Motor neuron (in vitro differentiated cells): Measurements from ENCODE around the gene GTPBP4. TPM values are rescaled to one million over a fixed set of nuclear protein-coding genes. Genes with fewer than 3 reads are reported as not detected.
"Not testable (repeated sequence)": the region's sequence is repeated elsewhere in the genome, so short reads cannot be mapped to it uniquely, and the experiment has no call there.

Experiments
- ATAC-seq, 8 experiments: fragments of 200-7000 bp; cut with Tn5 transposase; replicated peaks in 6 of 8; 2 replicates each; pipeline ENCODE4 v1.8.0; 2021; ENCODE audit warnings: mild to moderate bottlenecking in 8 of 8, moderate library complexity in 8 of 8
- H3K27ac ChIP-seq, 2 donors: fragments of 250-450 bp; sonication (Bioruptor Pico); 2 replicates each; pipeline ENCODE4 v1.9.0; 2021; ENCODE audit warnings: antibody characterized with exemption in 2 of 2, mild to moderate bottlenecking in 2 of 2, moderate library complexity in 1 of 2
- H3K4me1 ChIP-seq, 2 donors: fragments of 250-450 bp; sonication (Bioruptor Pico); replicated peaks in 1 of 2; 2 replicates each; pipeline ENCODE4 v1.6.1; 2021; ENCODE audit warnings: antibody characterized with exemption in 2 of 2, mild to moderate bottlenecking in 2 of 2, moderate library complexity in 1 of 2
- H3K4me3 ChIP-seq, 5 donors: fragments of 250-450 bp; sonication (Bioruptor Pico); 2 replicates each; pipeline ENCODE4 v1.9.0; 2021; ENCODE audit warnings: antibody characterized with exemption in 5 of 5, mild to moderate bottlenecking in 5 of 5, moderate library complexity in 4 of 5
- WGBS, 10 experiments: fragments of 450-650 bp; shearing (Covaris generic); methylation state at CpG; one replicate each; pipeline ENCODE4 v1.0.0; 2022; 5-methylcytosine and 5-hydroxymethylcytosine counted together
- in situ Hi-C, 9 experiments: fragments of 400-800 bp; cut with MboI; loops; one replicate each; pipeline ENCODE4 v1.15.0; 2021; ENCODE audit warnings: low sequenced_read_pairs in 9 of 9, low pct_unique_long_range_greater_than_20kb in 2 of 9; ENCODE audit not compliant: unreplicated experiment in 9 of 9
- total RNA-seq, 8 experiments: library from RNA; unstranded; fragments of 300-600 nt; gene quantifications; 2 replicates each; pipeline versions ENCODE4 v1.2.3 to v1.2.4, GENCODE V29; 2022

Gene GTPBP4
- total RNA-seq, 8 experiments from 2014 or later = 35.9 to 115 (median 49.1) TPM

DNA sequence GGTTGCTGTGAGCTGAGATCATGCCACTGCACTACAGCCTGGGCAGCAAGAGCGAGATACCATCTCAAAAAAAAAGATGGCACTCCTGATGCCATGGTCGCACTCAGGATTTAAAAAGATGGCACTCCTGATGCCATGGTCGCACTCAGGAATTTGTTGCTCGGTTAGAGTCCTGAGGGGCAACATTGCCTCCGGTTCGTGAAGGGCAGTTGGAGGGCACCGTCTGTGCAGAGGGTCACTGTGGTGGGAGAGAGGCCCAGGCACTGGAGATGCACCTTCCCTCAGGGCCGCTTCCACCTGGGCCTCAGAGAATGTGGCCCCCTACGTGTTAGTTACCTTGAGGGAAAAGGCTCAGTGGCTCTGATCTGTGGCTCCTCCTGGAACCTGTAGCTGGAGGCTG is 18.3 kb downstream of the GTPBP4 start:
- in situ Hi-C loops = no loop called here
- no peak for ATAC-seq
- Histone ChIP-seq H3K27ac (no peak overlapping the region), H3K4me1 (no peaks in the 10 kb centered on the region), H3K4me3 (no peak overlapping the region)
- WGBS, 10 experiments = 80 to 100% (median 100%) methylated on average over 1 to 6 of the region's 9 CpGs; no CpG with 5 or more reads in 5 of the 10 experiments

DNA sequence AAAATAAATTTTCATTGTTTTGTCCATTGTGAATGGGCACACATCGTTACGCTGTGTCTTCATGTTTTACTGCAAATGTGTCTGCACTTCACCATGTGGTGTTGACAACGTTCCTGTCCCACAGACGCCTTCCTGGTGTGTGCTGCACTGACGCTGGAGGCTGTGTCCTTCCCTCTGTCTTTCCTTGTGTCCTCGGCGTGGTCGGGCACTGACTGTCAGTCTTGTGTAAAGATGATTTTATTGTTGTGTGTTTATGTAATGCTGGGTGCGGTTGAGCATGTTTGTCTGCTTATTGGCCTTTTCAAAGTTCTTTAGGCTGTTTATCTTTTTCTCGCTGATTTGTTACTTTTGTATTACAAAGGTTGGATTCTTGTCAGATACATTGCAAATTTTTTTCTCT is 19.3 kb downstream of the GTPBP4 start:
- in situ Hi-C loops = no loop called here
- no peak overlapping the region for H3K27ac ChIP-seq
- no peaks in the 10 kb centered on the region for H3K4me1 ChIP-seq
- 75 to 100% (median 93%) methylated on average over 1 to 10 of the region's 10 CpGs; no CpG with 5 or more reads in 1 of the 10 experiments for WGBS, 10 experiments
- no peak overlapping the region for H3K4me3 ChIP-seq
- peak in 1 of 8 experiments; percentile 22 for ATAC-seq

DNA sequence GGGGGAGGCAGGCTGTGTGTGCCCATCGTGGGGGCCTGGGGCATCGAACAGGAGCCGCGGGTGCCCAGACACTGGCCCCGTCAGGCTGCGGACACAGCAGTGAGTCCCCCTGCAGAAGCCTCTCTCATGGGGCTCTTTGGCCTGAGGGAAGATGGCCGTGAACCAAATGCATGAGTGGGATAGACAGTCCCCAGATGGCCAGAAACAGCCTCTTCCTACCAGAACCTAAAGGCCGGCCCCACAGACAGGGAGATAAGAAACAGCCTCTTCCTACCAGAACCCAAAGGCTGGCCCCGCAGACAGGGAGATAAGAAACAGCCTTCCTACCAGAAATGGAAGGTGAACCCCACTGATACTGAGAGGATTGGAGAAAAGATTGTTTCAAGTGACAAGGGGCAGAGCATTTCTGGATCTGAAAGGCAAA is 20.8 kb downstream of the GTPBP4 start:
- no peak overlapping the region for H3K27ac ChIP-seq
- WGBS, 10 experiments = 50 to 100% (median 96%) methylated on average over 1 to 3 of the region's 9 CpGs; no CpG with 5 or more reads in 1 of the 10 experiments
- no peak overlapping the region for H3K4me3 ChIP-seq
- no peak for ATAC-seq
- in situ Hi-C loops = no loop called here
- no peaks in the 10 kb centered on the region for H3K4me1 ChIP-seq

DNA sequence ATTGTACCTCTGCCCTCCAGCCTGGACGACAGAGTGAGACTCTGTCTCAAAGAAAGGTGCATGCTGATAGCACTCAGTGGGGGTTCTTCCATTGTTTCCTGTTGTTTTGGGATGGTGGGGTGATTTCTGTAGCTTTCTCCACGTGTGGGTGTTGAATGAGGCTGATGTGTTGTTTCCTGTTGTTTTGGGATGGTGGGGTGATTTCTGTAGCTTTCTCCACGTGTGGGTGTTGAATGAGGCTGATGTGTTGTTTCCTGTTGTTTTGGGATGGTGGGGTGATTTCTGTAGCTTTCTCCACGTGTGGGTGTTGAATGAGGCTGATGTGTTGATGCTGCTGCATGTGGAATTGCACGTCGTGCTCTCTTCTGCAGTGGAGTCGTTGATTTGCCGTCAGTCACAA is 21.7 kb downstream of the GTPBP4 start:
- H3K4me3 ChIP-seq, in situ Hi-C loops, ATAC-seq, H3K4me1 ChIP-seq, H3K27ac ChIP-seq: not testable (repeated sequence)
- 33 to 100% (median 87%) methylated on average over 1 to 6 of the region's 8 CpGs; no CpG with 5 or more reads in 5 of the 10 experiments for WGBS, 10 experiments

DNA sequence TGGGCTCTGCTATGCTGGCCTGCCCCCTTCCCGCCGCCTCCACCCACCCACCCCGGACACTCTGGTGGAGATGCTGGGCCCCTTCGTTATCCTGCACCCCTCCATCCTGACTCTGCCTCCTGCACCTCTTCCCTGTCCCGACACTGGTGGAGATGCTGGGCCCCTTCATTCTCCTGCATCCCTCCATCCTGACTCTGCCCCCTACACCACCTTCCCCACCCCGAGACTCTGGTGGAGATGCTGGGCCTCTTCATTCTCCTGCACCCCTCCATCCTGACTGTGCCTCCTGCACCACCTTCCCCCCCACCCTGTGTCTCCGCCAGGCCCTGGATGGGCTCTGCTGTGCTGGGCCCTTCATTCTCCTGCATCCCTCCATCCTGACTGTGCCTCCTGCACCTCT is 22.5 kb downstream of the GTPBP4 start:
- H3K27ac ChIP-seq = no peak overlapping the region
- no peak overlapping the region for H3K4me3 ChIP-seq
- peak in 1 of 8 experiments; percentile 20 for ATAC-seq
- no CpG with 5 or more reads among the region's 7 CpGs for WGBS, 10 experiments
- in situ Hi-C loops = no loop called here
- H3K4me1 ChIP-seq = no peaks in the 10 kb centered on the region

DNA sequence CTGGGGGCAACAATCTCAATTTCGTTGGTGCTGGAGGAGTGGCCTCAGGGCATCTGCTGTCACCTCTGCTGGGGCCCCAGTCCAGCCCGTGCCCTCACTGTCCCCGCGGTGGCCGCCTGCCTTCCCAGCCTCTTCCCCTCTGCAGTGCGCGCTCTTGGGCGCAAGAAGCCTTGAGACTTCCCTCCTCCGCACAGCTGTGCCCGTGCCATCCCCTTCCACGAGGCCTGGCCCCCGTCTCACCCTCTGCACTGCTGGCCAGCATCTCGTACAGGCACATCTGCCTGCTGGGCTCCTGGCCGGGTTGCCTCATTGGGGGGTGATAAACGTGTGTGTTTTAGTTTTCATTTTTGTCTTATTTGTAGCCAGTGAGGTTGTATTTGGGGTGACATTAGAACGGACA is 23.5 kb downstream of the GTPBP4 start:
- Histone ChIP-seq H3K4me3 (no peak overlapping the region), H3K27ac (no peak overlapping the region), H3K4me1 (no peaks in the 10 kb centered on the region)
- in situ Hi-C loops = no loop called here
- WGBS, 10 experiments = 87 to 100% (median 100%) methylated on average over 1 to 3 of the region's 16 CpGs; no CpG with 5 or more reads in 5 of the 10 experiments
- no peak for ATAC-seq

DNA sequence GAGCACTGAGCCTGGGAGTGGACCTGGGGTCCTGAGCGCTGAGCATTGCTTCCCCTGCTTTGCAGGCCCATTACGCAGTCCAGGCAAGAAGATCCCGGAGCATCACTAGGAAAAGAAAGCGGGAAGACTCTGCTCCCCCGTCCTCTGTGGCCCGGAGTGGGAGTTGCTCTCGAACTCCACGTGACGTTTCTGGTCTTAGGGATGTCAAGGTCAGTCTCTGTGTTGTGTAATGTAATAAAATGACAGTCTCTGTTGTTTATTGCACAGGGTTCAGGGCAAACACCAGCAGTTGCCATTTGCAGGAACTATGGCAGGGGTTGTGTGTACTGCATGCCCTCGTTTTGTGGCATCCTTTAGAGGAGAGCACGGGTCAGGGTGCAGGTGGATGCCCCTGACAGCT is 27.5 kb downstream of the GTPBP4 start:
- ATAC-seq = no peak
- 95 to 97% (median 96%) methylated on average over 4 to 5 of the region's 11 CpGs; no CpG with 5 or more reads in 7 of the 10 experiments for WGBS, 10 experiments
- Histone ChIP-seq H3K4me1 (no peaks in the 10 kb centered on the region), H3K4me3 (no peak overlapping the region), H3K27ac (no peak overlapping the region)
- in situ Hi-C loops = no loop called here

DNA sequence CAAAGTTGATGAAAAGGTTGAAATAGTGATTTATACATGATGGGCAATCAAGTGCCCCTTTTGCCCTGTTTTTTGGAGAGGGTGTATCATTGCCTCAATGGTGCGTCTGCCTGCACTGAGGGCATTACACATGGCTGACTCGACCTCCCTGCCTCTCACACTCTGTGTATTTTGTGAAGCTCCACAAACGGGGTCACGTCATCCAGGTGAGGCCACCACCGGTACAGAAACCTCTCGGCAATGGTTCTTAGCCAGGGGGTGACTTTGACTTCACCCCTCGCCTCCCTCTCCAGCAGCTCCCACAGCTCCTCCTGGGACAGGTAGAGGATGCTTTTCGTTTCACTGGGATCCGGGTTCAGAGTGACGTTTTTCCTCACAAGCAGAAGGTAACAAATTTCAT is 31.1 kb downstream of the GTPBP4 start:
- no peak overlapping the region for H3K27ac ChIP-seq
- no peak overlapping the region for H3K4me3 ChIP-seq
- 80 to 100% (median 93%) methylated on average over 2 to 9 of the region's 10 CpGs; no CpG with 5 or more reads in 3 of the 10 experiments for WGBS, 10 experiments
- in situ Hi-C loops = no loop called here
- no peaks in the 10 kb centered on the region for H3K4me1 ChIP-seq
- no peak for ATAC-seq

DNA sequence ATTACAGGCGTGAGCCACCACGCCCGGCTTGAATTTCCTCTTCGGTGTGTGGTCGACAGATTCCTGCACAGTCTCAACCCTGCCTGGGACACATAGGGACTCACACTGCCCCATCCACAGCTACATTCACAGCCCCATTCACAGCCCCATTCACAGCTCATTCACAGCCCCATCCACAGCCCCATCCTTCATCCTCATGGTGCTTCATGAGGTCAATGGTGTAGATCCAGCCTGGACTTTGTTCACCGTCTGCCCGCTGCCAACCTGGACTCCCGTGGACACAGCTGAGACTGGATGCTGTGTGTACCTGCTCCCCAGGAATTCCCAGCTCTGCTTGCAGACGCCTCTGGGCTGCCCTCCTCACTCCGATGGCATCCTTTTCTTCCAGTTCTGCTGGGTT is 32.2 kb downstream of the GTPBP4 start:
- Histone ChIP-seq H3K4me1 (no peaks in the 10 kb centered on the region), H3K4me3 (no peak overlapping the region), H3K27ac (no peak overlapping the region)
- in situ Hi-C loops = no loop called here
- peak in 3 of 8 experiments; percentile 9 to 18 (median 15) for ATAC-seq
- 69 to 100% (median 93%) methylated on average over 2 to 8 of the region's 10 CpGs; no CpG with 5 or more reads in 2 of the 10 experiments for WGBS, 10 experiments

DNA sequence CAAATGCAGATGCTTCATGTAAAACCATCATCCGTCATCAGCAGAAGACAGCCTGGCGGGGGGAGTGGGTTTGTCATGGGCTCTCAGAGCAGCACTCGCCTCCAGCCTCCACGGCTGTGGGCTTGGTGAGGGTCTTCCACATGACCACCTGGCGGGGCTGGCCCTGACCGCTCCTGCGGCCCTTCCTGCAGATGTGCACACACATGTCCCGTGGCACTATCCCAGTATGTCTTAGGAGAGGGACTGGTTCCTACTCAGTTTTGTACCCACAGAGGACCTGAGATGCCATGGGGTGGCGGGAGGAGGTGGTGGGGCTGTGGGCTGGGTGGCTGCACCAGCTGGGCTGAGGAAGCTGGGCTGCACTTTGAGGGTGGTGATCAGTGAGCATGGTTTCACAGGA is 32.7 kb downstream of the GTPBP4 start:
- in situ Hi-C loops = no loop called here
- 90 to 100% (median 100%) methylated on average over 1 to 2 of the region's 9 CpGs; no CpG with 5 or more reads in 6 of the 10 experiments for WGBS, 10 experiments
- ATAC-seq = peak in 2 of 8 experiments; percentile 16 to 18
- Histone ChIP-seq H3K4me1 (no peaks in the 10 kb centered on the region), H3K27ac (no peak overlapping the region), H3K4me3 (no peak overlapping the region)

DNA sequence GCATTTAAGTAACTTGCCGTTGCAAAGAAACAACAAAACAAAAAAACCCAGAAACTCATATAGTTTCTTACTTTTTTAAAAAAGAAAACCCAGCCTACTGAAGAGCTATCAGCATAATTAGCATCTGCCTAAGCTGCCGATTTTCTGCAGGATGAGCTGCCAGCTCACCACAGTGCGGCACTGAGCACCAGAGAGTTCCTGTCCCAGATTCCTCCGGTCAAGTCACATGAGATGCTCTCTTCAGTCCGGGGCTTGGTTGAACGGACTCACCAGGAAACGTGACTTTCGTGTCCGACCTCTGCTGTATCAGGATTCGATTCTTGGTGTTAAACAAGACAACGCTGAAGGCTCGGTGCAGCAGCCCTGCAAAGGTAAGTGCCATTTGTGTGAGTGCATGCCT is 34.2 kb downstream of the GTPBP4 start:
- H3K27ac ChIP-seq = no peak overlapping the region
- no peak overlapping the region for H3K4me3 ChIP-seq
- no peaks in the 10 kb centered on the region for H3K4me1 ChIP-seq
- peak in 4 of 8 experiments; percentile 13 to 74 (median 55) for ATAC-seq
- 19 to 88% (median 57%) methylated on average over 1 to 11 of the region's 12 CpGs for WGBS, 10 experiments
- in situ Hi-C loops = no loop called here

DNA sequence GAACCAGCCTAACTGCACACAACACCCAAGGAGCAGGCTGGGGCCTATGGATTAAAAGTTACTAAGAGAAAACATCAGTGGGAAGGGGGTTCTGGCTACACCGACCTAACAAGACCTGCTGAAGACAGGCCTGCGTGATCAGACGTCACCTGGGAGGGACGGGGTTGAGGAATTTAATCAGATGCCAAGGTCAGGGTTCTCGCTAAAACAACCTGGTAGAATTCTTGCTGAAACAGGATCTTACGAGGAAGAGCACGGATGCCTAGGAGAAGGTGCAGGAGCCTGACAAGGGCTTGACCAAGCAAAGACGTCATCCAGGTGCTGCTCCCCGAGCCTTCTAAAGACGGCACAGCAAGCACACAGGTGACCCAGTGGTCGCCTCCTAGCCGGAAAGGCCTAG is 35.9 kb downstream of the GTPBP4 start:
- Histone ChIP-seq H3K4me3 (no peak overlapping the region), H3K27ac (no peak overlapping the region), H3K4me1 (no peaks in the 10 kb centered on the region)
- no peak for ATAC-seq
- WGBS, 10 experiments = 80 to 100% (median 94%) methylated on average over 1 to 9 of the region's 12 CpGs; no CpG with 5 or more reads in 3 of the 10 experiments
- in situ Hi-C loops = no loop called here

DNA sequence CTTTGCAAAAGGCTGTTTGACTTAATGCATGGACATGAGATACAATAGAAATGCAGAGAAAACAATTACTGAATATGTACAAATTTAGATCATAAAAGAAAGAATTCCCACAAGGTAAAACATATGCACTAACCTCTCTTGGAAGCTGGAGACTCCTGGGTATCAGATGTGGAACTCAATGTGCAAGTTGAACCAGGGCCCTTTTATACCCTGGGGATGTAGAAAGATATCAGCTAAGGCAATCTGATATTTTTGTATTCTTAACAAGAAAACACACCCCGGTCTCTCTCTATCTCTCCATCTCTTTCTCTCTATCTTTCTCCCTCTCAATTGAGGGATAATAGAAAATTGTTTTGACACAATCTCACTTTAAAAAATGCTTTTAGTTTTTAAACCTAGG is 37.4 kb downstream of the GTPBP4 start, which contains the start of gene IDI2:
IDI2 (minus strand) TSS at position 177 of the 400 bp plus-strand sequence. CDS start 1,136 bp downstream, outside the sequence.
- ATAC-seq = peak in 2 of 8 experiments; percentile 26 to 53
- no peak within 1 kb of the TSS for H3K27ac ChIP-seq
- WGBS, 10 experiments = 0 to 100% (median 86%) methylated on average over 1 of the region's 1 CpG; no CpG with 5 or more reads in 2 of the 10 experiments
- H3K4me1 ChIP-seq = no peaks in the 10 kb centered on the region
- in situ Hi-C loops = no loop called here
- H3K4me3 ChIP-seq = no peak within 1 kb of the TSS

DNA sequence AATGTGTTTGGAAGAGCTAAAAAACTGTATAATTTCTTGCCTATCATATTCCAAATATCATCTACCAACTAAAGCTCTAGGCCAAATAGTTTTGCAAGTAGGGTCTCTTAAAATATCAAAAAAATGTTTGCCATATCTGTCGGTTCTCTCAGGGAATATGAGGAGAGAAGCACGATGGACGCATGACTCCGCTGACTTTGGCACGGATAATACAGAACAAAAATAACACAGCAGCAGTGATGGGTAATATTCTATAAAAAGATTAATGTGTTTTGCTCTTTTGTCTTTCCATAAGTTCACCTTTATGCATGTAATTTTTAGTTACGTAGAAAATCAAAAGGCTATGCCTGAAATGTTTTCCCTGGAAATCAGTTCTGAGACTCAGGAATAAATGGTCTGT is 38.3 kb downstream of the GTPBP4 start:
- no peaks in the 10 kb centered on the region for H3K4me1 ChIP-seq
- in situ Hi-C loops = no loop called here
- H3K27ac ChIP-seq = no peak overlapping the region
- WGBS, 10 experiments = 91 to 100% (median 96%) methylated on average over 1 to 6 of the region's 6 CpGs
- no peak for ATAC-seq
- H3K4me3 ChIP-seq = no peak overlapping the region
